Astrocyte (in vitro differentiated cells and primary cell): ENCODE results near the gene MICAL1. TPM values are rescaled to one million over a fixed set of nuclear protein-coding genes. Genes with fewer than 3 reads are reported as not detected.
"Not testable (repeated sequence)": the region's sequence is repeated elsewhere in the genome, so short reads cannot be mapped to it uniquely, and the experiment has no call there.

Experiments
- DNase-seq: peaks from one replicate; pipeline ENCODE4 v3.0.0-alpha.2; 2010; ENCODE audit warnings: low read depth
- FAIRE-seq: peaks from 2 replicates; lab custom pipeline; 2011; peaks lifted over from hg19 to GRCh38; lab: Jason Lieb, UNC
- H2AFZ ChIP-seq: 2 replicates; pipeline ENCODE4 v1.6.0; 2012; ENCODE audit warnings: low read depth, low read length, inconsistent platforms
- H3K27ac ChIP-seq: 2 replicates; pipeline ENCODE4 v1.5.1; 2011; ENCODE audit warnings: low read depth, low read length, inconsistent platforms
- H3K27me3 ChIP-seq: 2 replicates; pipeline ENCODE4 v1.6.0; 2011; ENCODE audit warnings: low read length, inconsistent platforms; ENCODE audit not compliant: insufficient read depth
- H3K36me3 ChIP-seq: 2 replicates; pipeline ENCODE4 v1.5.1; 2011; ENCODE audit warnings: low read length, inconsistent platforms; ENCODE audit not compliant: insufficient read depth
- H3K4me1 ChIP-seq: 2 replicates; pipeline ENCODE4 v1.5.1; 2011; ENCODE audit warnings: low read length, inconsistent platforms; ENCODE audit not compliant: insufficient read depth
- H3K4me2 ChIP-seq: 2 replicates; pipeline ENCODE4 v1.6.0; 2012; ENCODE audit warnings: low read length, inconsistent platforms
- H3K4me3 ChIP-seq: 2 replicates; pipeline ENCODE4 v1.5.1; 2011; ENCODE audit warnings: low read depth, mild to moderate bottlenecking, low read length, inconsistent platforms; ENCODE audit not compliant: insufficient read depth
- H3K79me2 ChIP-seq: 2 replicates; pipeline ENCODE4 v1.6.0; 2012; ENCODE audit warnings: mild to moderate bottlenecking, low read length, inconsistent platforms; ENCODE audit not compliant: insufficient read depth
- H3K9ac ChIP-seq: 2 replicates; pipeline ENCODE4 v1.6.0; 2012; ENCODE audit warnings: mild to moderate bottlenecking, low read length, inconsistent platforms
- H3K9me3 ChIP-seq: 2 replicates; pipeline ENCODE4 v1.5.1; 2012; ENCODE audit warnings: low read depth, mild to moderate bottlenecking, low read length, inconsistent platforms; ENCODE audit not compliant: insufficient read depth
- H4K20me1 ChIP-seq: 2 replicates; pipeline ENCODE4 v1.6.0; 2012; ENCODE audit warnings: low read length, inconsistent platforms; ENCODE audit not compliant: insufficient read depth
- H3K27ac Mint-ChIP-seq: one replicate; pipeline ENCODE4 v1.8.0; 2021; ENCODE audit warnings: mild to moderate bottlenecking, mixed read lengths; ENCODE audit not compliant: unreplicated experiment
- H3K27me3 Mint-ChIP-seq: one replicate; pipeline ENCODE4 v1.8.0; 2021; ENCODE audit warnings: low read depth, mixed read lengths; ENCODE audit not compliant: unreplicated experiment
- H3K36me3 Mint-ChIP-seq: one replicate; pipeline ENCODE4 v1.8.0; 2021; ENCODE audit warnings: low read depth, mixed read lengths; ENCODE audit not compliant: unreplicated experiment
- H3K4me1 Mint-ChIP-seq: one replicate; pipeline ENCODE4 v1.8.0; 2021; ENCODE audit warnings: low read depth, mixed read lengths; ENCODE audit not compliant: unreplicated experiment
- H3K4me3 Mint-ChIP-seq: one replicate; pipeline ENCODE4 v1.8.0; 2021; ENCODE audit warnings: mild to moderate bottlenecking, moderate library complexity, mixed read lengths; ENCODE audit not compliant: unreplicated experiment
- H3K9me3 Mint-ChIP-seq: one replicate; pipeline ENCODE4 v1.8.0; 2021; ENCODE audit warnings: mild to moderate bottlenecking, mixed read lengths; ENCODE audit not compliant: unreplicated experiment
- CTCF ChIP-seq: IDR thresholded peaks from 2 replicates; pipeline ENCODE4 v1.5.1; 2011; ENCODE audit warnings: low read depth, mild to moderate bottlenecking, inconsistent platforms, low read length, moderate library complexity; ENCODE audit not compliant: insufficient read depth
- EZH2 ChIP-seq: IDR thresholded peaks from 2 replicates; pipeline ENCODE4 v1.6.1; 2012; ENCODE audit warnings: mild to moderate bottlenecking, low read length, inconsistent platforms; ENCODE audit not compliant: insufficient read depth
- total RNA-seq: library from RNA; stranded (reverse); gene quantifications from 2 replicates; pipeline ENCODE4 v1.2.1, GENCODE V29; 2021

Gene MICAL1
- total RNA-seq, 1 donor from 2014 or later, result 57.2 TPM

- peaks cover 23% of the 10 kb centered on the region for H3K36me3 ChIP-seq
- peaks cover 18% of the 10 kb centered on the region for H3K36me3 Mint-ChIP-seq
- no peaks in the 10 kb centered on the region for H3K27me3 Mint-ChIP-seq
- H3K27me3 ChIP-seq, result no peaks in the 10 kb centered on the region
- no peak overlapping the region for H3K4me3 Mint-ChIP-seq
- H3K9ac ChIP-seq, result no peak overlapping the region
- no peak overlapping the region for H3K27ac ChIP-seq
- FAIRE-seq, result no peak
- TF ChIP-seq EZH2 (no peak), CTCF (no peak)
- DNase-seq, result no peak
- H3K4me2 ChIP-seq, result no peak overlapping the region
- H3K9me3 ChIP-seq, result no peaks in the 10 kb centered on the region
- H2AFZ ChIP-seq, result no peak overlapping the region
- H3K4me3 ChIP-seq, result no peak overlapping the region
- H3K4me1 ChIP-seq, result peaks cover 3% of the 10 kb centered on the region
- H3K9me3 Mint-ChIP-seq, result no peaks in the 10 kb centered on the region
- H4K20me1 ChIP-seq, result peaks cover 16% of the 10 kb centered on the region
- no peak overlapping the region for H3K27ac Mint-ChIP-seq
- no peaks in the 10 kb centered on the region for H3K79me2 ChIP-seq
- H3K4me1 Mint-ChIP-seq, result no peaks in the 10 kb centered on the region
These were observed 10.2 kb upstream of the MICAL1 start for GRCh38 chr6:109465772-109466171.

- Histone ChIP-seq H4K20me1 (peaks cover 8% of the 10 kb centered on the region), H3K9ac (no peak overlapping the region), H3K27me3 (no peaks in the 10 kb centered on the region), H3K36me3 (peaks cover 20% of the 10 kb centered on the region), H3K4me3 (no peak overlapping the region), H3K27ac (no peak overlapping the region), H3K9me3 (no peaks in the 10 kb centered on the region), H2AFZ (no peak overlapping the region), H3K4me2 (no peak overlapping the region), H3K79me2 (no peaks in the 10 kb centered on the region), H3K4me1 (peaks cover 5% of the 10 kb centered on the region)
- no peak overlapping the region for H3K27ac Mint-ChIP-seq
- no peaks in the 10 kb centered on the region for H3K4me1 Mint-ChIP-seq
- H3K36me3 Mint-ChIP-seq, result peaks cover 12% of the 10 kb centered on the region
- no peak overlapping the region for H3K4me3 Mint-ChIP-seq
- H3K9me3 Mint-ChIP-seq, result no peaks in the 10 kb centered on the region
- no peak for DNase-seq
- TF ChIP-seq EZH2 (no peak), CTCF (no peak)
- H3K27me3 Mint-ChIP-seq, result no peaks in the 10 kb centered on the region
- no peak for FAIRE-seq
These were observed 6.4 kb upstream of the MICAL1 start for GRCh38 chr6:109461733-109462526.

GRCh38 chr6:109461205-109461604 is 5.6 kb upstream of the MICAL1 start:
- not testable (repeated sequence) for H3K4me1 Mint-ChIP-seq, DNase-seq, FAIRE-seq, H2AFZ ChIP-seq, H3K9ac ChIP-seq, H3K4me2 ChIP-seq, H4K20me1 ChIP-seq, H3K4me3 ChIP-seq, H3K9me3 ChIP-seq, H3K79me2 ChIP-seq, H3K27ac ChIP-seq, H3K9me3 Mint-ChIP-seq, H3K4me3 Mint-ChIP-seq, H3K27ac Mint-ChIP-seq, H3K27me3 Mint-ChIP-seq, H3K27me3 ChIP-seq
- Histone ChIP-seq H3K36me3 (peaks cover 17% of the 10 kb centered on the region), H3K4me1 (peaks cover 13% of the 10 kb centered on the region)
- H3K36me3 Mint-ChIP-seq, result peaks cover 12% of the 10 kb centered on the region
